Middle frontal gyrus (tissue), 1 donor: Measurements from ENCODE around the gene FADS1.

ENCODE experiments used
- DNase-seq: peaks from one replicate; pipeline ENCODE4 v3.0.0-alpha.2; 2015; ENCODE audit warnings: low spot score; ENCODE audit errors: extremely low spot score

FADS1 gene

GRCh38 chr11:61762798-61763197 lies 54.0 kb downstream of the FADS1 start:
- DNase-seq = no peak

- DNase-seq = no peak
Measured at GRCh38 chr11:61762223-61762615, 54.6 kb downstream of the FADS1 start.

- DNase-seq = no peak
Measured at GRCh38 chr11:61761440-61762222, 55.2 kb downstream of the FADS1 start.

GRCh38 chr11:61760946-61761345 lies 55.9 kb downstream of the FADS1 start:
- DNase-seq = peak; percentile 74

GRCh38 chr11:61757213-61757862 lies 59.5 kb downstream of the FADS1 start:
- no peak for DNase-seq

- no peak for DNase-seq
Measured at GRCh38 chr11:61756452-61757212, 60.2 kb downstream of the FADS1 start.

GRCh38 chr11:61756147-61756451 lies 60.7 kb downstream of the FADS1 start:
- no peak for DNase-seq

- no peak for DNase-seq
Measured at GRCh38 chr11:61754534-61755482, 62.0 kb downstream of the FADS1 start.

- DNase-seq = no peak
Measured at GRCh38 chr11:61753672-61754071, 63.1 kb downstream of the FADS1 start.

- no peak for DNase-seq
Measured at GRCh38 chr11:61752925-61753521, 63.8 kb downstream of the FADS1 start.

- no peak for DNase-seq
Measured at GRCh38 chr11:61752117-61752924, 64.5 kb downstream of the FADS1 start, which contains the start of gene MYRF. Gene MYRF, plus strand, starts transcription at chr11:61752636. Its CDS starts 109 bp downstream, at chr11:61752745.

GRCh38 chr11:61751384-61751783 lies 65.4 kb downstream of the FADS1 start:
- no peak for DNase-seq

- no peak for DNase-seq
Measured at GRCh38 chr11:61750631-61751273, 66.1 kb downstream of the FADS1 start.
